Fibroblast of skin of right quadriceps (primary cell): ENCODE data around the gene GRIK4.

Experiments used
- DNase-seq: peaks from one replicate; pipeline ENCODE4 v3.0.0-alpha.2; 2013

GRIK4 gene

GRCh38 chr11:121035169-121035755, 523.7 kb downstream of the GRIK4 start:
- DNase-seq: no peak

DNA sequence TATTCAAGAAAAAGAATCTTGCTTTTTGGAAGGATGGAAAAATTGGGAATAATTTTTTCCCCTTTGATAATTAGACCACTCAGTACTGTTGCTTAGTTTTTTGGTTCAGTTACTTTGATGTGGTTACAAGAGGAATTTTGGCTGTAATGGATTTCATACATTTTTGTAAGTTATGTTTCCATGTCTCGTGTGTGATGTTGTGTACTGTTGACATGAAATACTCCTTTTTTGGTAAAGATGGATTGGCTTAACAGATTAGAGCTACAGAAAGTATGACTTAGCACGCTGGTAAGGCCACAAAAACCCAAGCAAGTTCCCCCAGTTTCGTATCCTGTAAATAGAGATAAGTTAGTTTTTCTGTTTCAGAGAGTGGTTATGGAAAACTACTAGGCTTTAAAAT, 524.2 kb downstream of the GRIK4 start:
- DNase-seq: peak; percentile 54

DNA sequence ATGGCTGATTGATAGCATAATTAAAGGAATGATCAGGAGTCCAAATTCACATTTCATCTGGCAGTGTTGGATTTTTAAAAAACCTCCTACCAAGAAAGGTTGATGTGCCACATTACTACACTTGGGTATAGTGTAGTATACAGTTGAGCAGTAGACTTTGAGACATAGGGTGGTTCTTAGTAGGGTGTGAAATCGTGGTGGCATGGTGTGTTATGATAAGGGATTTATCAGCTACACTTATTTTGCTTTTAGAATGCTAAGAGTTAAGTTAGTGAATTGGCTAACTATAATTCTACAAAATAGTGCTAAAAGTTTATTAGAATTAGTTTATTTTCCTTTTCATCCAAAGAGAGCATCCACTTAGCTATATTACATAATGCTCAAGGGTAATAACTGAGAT, 525.5 kb downstream of the GRIK4 start:
- no peak for DNase-seq
